ENCODE results near the gene DOCK3.
"Not testable (repeated sequence)": the region's sequence is repeated elsewhere in the genome, so short reads cannot be mapped to it uniquely, and the experiment has no call there.

The DOCK3 gene

GRCh38 chr3:51362476-51362875 is 687.7 kb downstream of the DOCK3 start:
- H3K36me3 ChIP-seq (ENCODE audit: insufficient read depth, low read length): peaks cover 26% of the 10 kb centered on the region; the same call in 1 of the 2 replicates
- H3K27ac ChIP-seq (ENCODE audit: low read depth, low read length): no peak overlapping the region
- no peaks in the 10 kb centered on the region for H3K27me3 ChIP-seq (ENCODE audit: insufficient read depth, low read length)
- H3K4me1 ChIP-seq (ENCODE audit: insufficient read depth, low read length): no peaks in the 10 kb centered on the region
- H3K9ac ChIP-seq (ENCODE audit: low read depth, low read length): no peak overlapping the region
- H3K4me3 ChIP-seq (ENCODE audit: low read length): no peak overlapping the region
- WGBS: 92% methylated on average over 9 of the region's 9 CpGs
- no peaks in the 10 kb centered on the region for H3K9me3 ChIP-seq (ENCODE audit: insufficient read depth, low read depth, low read length)

GRCh38 chr3:51368276-51368675 is 693.5 kb downstream of the DOCK3 start:
- not testable (repeated sequence) for H3K4me3 ChIP-seq (ENCODE audit: low read length); H3K27ac ChIP-seq (ENCODE audit: low read depth, low read length); H3K9me3 ChIP-seq (ENCODE audit: insufficient read depth, low read depth, low read length); H3K4me1 ChIP-seq (ENCODE audit: insufficient read depth, low read length); H3K9ac ChIP-seq (ENCODE audit: low read depth, low read length); H3K27me3 ChIP-seq (ENCODE audit: insufficient read depth, low read length); H3K36me3 ChIP-seq (ENCODE audit: insufficient read depth, low read length)
- 95% methylated on average over 8 of the region's 8 CpGs for WGBS

DNA sequence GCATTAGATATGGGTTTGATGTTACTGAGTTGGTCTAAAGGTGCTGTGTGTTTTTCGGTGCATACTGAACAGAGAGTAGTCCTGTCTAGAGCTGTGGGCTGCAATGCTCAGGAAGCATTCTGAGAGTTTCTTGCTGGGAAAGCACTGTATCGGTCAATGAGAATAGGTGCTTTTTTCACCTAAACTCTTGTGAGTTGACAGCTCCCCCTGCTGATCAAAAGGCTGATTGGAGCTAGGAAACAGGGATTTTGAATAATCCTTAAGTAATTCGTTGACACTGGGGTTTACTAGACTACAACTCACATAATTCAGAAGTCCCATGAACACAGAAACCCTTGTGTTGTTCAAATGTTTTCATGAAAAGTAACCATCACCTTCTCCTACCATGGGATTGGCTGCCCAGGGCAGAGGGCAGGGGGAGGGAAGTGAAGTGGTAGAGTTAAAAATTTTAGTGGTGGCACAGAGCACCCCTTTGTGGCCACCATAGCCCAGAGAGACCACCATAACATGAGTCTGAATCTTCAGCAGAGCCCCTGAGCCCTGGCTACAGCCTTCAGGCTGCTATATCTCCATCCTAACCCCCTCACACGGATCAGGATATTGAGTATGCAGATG is 697.3 kb downstream of the DOCK3 start:
- no peak overlapping the region for H3K9ac ChIP-seq (ENCODE audit: low read depth, low read length)
- H3K9me3 ChIP-seq (ENCODE audit: insufficient read depth, low read depth, low read length): peaks cover 7% of the 10 kb centered on the region
- H3K36me3 ChIP-seq (ENCODE audit: insufficient read depth, low read length): peaks cover 16% of the 10 kb centered on the region; the same call in 1 of the 2 replicates
- H3K27me3 ChIP-seq (ENCODE audit: insufficient read depth, low read length): no peaks in the 10 kb centered on the region
- no peaks in the 10 kb centered on the region for H3K4me1 ChIP-seq (ENCODE audit: insufficient read depth, low read length)
- 60% methylated on average over 4 of the region's 4 CpGs for WGBS
- no peak overlapping the region for H3K27ac ChIP-seq (ENCODE audit: low read depth, low read length)
- no peak overlapping the region for H3K4me3 ChIP-seq (ENCODE audit: low read length)

DNA sequence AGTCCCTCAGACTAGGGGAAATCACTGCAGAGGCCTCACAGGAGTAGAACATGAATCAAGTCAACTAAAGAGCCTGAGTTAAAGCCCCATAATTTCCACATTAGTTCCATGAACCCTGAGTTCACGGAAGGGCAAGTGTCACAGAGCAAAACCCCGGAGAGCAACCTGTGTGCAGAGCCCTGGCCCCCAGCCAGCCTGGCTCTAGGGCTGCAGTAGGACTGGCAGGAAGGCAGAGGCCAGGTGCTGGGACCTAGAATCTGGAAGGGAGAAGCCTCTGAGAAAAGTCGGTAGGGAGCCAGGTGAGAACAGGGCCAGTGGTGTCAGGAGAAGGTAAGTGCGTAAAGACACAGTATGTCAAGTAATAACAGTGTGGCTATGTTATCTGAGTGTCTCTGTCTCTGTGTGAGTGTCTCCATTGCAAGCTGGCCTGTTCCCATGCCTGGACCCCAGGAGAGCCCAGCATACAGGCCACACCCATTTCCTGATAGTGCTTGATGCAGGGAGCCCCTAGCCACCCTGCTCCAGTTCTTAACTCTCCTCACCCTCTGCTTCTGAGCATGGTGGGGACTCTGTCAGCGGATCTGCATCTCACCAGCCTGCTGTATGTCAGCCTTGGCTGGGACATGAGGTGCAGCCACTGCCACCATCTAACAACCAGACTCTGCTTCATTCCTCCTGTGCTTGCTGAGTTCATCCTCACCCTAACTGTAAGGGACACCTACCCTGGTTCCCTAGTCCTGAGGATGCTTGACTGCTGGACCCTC is 699.1 kb downstream of the DOCK3 start:
- Histone ChIP-seq H3K27me3 (ENCODE audit: insufficient read depth, low read length) (no peaks in the 10 kb centered on the region), H3K4me3 (ENCODE audit: low read length) (no peak overlapping the region), H3K9me3 (ENCODE audit: insufficient read depth, low read depth, low read length) (no peaks in the 10 kb centered on the region), H3K9ac (ENCODE audit: low read depth, low read length) (no peak overlapping the region), H3K27ac (ENCODE audit: low read depth, low read length) (no peak overlapping the region), H3K4me1 (ENCODE audit: insufficient read depth, low read length) (no peaks in the 10 kb centered on the region), H3K36me3 (ENCODE audit: insufficient read depth, low read length) (0 out of 2 replicates have a peak, but pooled peaks cover 7% of the 10 kb centered on the region)
- WGBS: 93% methylated on average over 5 of the region's 5 CpGs

GRCh38 chr3:51374456-51374855 is 699.7 kb downstream of the DOCK3 start:
- no peak overlapping the region for H3K27ac ChIP-seq (ENCODE audit: low read depth, low read length)
- H3K27me3 ChIP-seq (ENCODE audit: insufficient read depth, low read length): no peaks in the 10 kb centered on the region
- H3K9ac ChIP-seq (ENCODE audit: low read depth, low read length): no peak overlapping the region
- no peaks in the 10 kb centered on the region for H3K4me1 ChIP-seq (ENCODE audit: insufficient read depth, low read length)
- 95% methylated on average over 11 of the region's 11 CpGs for WGBS
- no peaks in the 10 kb centered on the region for H3K9me3 ChIP-seq (ENCODE audit: insufficient read depth, low read depth, low read length)
- no peak overlapping the region for H3K4me3 ChIP-seq (ENCODE audit: low read length)
- H3K36me3 ChIP-seq (ENCODE audit: insufficient read depth, low read length): 0 out of 2 replicates have a peak, but pooled peaks cover 7% of the 10 kb centered on the region

DNA sequence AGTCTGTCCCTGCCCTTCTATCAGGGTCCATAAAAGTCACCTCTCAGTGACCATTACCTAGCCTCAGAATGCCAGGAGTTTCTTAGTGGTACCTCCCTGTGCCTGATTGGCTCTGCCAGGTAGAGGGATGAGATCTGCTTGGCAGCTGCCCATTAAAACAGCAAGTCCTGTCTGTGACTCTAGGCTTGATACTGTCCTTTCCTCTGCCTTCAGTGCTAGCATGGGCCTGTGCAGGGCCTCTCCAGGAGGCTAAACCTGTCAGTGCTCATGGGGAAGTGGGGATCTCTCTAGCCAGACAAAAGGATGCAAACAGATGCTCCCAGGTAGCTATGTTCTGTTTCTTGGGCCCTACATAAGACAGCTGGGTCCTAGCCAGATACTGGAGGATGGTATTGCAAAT is 700.4 kb downstream of the DOCK3 start:
- Histone ChIP-seq H3K4me3 (ENCODE audit: low read length) (no peak overlapping the region), H3K27ac (ENCODE audit: low read depth, low read length) (no peak overlapping the region), H3K27me3 (ENCODE audit: insufficient read depth, low read length) (no peaks in the 10 kb centered on the region)

DNA sequence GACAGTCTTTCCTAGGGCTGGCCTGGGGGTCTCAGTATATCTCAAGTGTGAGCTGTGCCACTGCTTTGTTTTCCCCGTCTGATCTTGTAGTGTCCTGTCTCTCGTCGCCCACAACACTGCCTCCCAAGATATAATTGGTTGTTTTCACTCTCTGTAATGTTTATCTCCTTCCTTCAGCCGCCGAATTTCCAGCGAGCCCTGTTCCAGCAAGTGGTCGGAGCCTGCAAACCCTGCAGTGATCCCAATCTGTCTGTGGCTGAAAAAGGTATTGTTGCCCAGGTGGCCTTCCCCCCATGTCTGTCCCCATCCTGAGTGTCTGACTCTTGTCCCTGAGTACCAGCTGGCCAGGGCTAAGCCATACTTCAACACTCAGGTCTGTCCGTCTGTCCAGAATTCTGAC is 700.8 kb downstream of the DOCK3 start:
- Histone ChIP-seq H3K27ac (ENCODE audit: low read depth, low read length) (no peak overlapping the region), H3K36me3 (ENCODE audit: insufficient read depth, low read length) (0 out of 2 replicates have a peak, but pooled peaks cover 7% of the 10 kb centered on the region)
- WGBS: 95% methylated on average over 8 of the region's 8 CpGs

More for the DNA sequence above, 700.4 kb downstream of the DOCK3 start:
- Histone ChIP-seq H3K9ac (ENCODE audit: low read depth, low read length) (no peak overlapping the region), H3K9me3 (ENCODE audit: insufficient read depth, low read depth, low read length) (no peaks in the 10 kb centered on the region), H3K36me3 (ENCODE audit: insufficient read depth, low read length) (0 out of 2 replicates have a peak, but pooled peaks cover 7% of the 10 kb centered on the region), H3K4me1 (ENCODE audit: insufficient read depth, low read length) (no peaks in the 10 kb centered on the region)

GRCh38 chr3:51378065-51378464 is 703.3 kb downstream of the DOCK3 start:
- Histone ChIP-seq H3K4me1 (ENCODE audit: insufficient read depth, low read length) (peaks cover 2% of the 10 kb centered on the region), H3K9ac (ENCODE audit: low read depth, low read length) (no peak overlapping the region), H3K27me3 (ENCODE audit: insufficient read depth, low read length) (no peaks in the 10 kb centered on the region), H3K36me3 (ENCODE audit: insufficient read depth, low read length) (0 out of 2 replicates have a peak, but pooled peaks cover 7% of the 10 kb centered on the region), H3K27ac (ENCODE audit: low read depth, low read length) (no peak overlapping the region), H3K4me3 (ENCODE audit: low read length) (no peak overlapping the region), H3K9me3 (ENCODE audit: insufficient read depth, low read depth, low read length) (no peaks in the 10 kb centered on the region)
- WGBS: 94% methylated on average over 5 of the region's 5 CpGs

More for the DNA sequence above, 700.8 kb downstream of the DOCK3 start:
- no peaks in the 10 kb centered on the region for H3K27me3 ChIP-seq (ENCODE audit: insufficient read depth, low read length)
- H3K4me1 ChIP-seq (ENCODE audit: insufficient read depth, low read length): no peaks in the 10 kb centered on the region
- H3K9me3 ChIP-seq (ENCODE audit: insufficient read depth, low read depth, low read length): no peaks in the 10 kb centered on the region
- no peak overlapping the region for H3K9ac ChIP-seq (ENCODE audit: low read depth, low read length)
- no peak overlapping the region for H3K4me3 ChIP-seq (ENCODE audit: low read length)

GRCh38 chr3:51378726-51379125 is 704.0 kb downstream of the DOCK3 start:
- Histone ChIP-seq H3K4me1 (ENCODE audit: insufficient read depth, low read length) (peaks cover 8% of the 10 kb centered on the region), H3K9ac (ENCODE audit: low read depth, low read length) (no peak overlapping the region), H3K9me3 (ENCODE audit: insufficient read depth, low read depth, low read length) (no peaks in the 10 kb centered on the region), H3K27ac (ENCODE audit: low read depth, low read length) (no peak overlapping the region), H3K4me3 (ENCODE audit: low read length) (no peak overlapping the region), H3K36me3 (ENCODE audit: insufficient read depth, low read length) (0 out of 2 replicates have a peak, but pooled peaks cover 7% of the 10 kb centered on the region), H3K27me3 (ENCODE audit: insufficient read depth, low read length) (no peaks in the 10 kb centered on the region)
- 83% methylated on average over 2 of the region's 2 CpGs for WGBS

DNA sequence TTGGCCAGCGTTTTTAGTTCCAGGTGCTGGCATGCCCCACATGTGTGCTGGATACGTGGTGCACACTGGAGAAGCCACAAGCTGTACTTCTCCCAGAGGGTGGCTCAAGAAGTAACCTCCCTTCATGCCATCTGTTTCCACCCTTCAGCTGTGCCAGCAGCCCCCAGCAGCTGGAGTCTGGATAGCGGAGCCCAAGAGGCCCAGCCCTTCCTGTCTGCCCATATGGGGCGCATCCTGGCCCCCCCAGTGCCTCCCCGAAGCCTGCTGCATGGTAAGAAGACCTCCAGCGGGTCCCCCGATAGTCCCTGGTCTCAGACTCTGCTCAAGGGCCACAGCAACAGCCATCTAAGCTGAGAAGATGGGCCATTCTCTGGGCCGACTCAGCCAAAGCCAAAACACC is 704.6 kb downstream of the DOCK3 start:
- H3K9ac ChIP-seq (ENCODE audit: low read depth, low read length): no peak overlapping the region
- H3K9me3 ChIP-seq (ENCODE audit: insufficient read depth, low read depth, low read length): no peaks in the 10 kb centered on the region
- peaks cover 11% of the 10 kb centered on the region for H3K4me1 ChIP-seq (ENCODE audit: insufficient read depth, low read length)
- no peak overlapping the region for H3K27ac ChIP-seq (ENCODE audit: low read depth, low read length)
- 89% methylated on average over 8 of the region's 8 CpGs for WGBS
- no peaks in the 10 kb centered on the region for H3K27me3 ChIP-seq (ENCODE audit: insufficient read depth, low read length)
- 0 out of 2 replicates have a peak, but pooled peaks cover 7% of the 10 kb centered on the region for H3K36me3 ChIP-seq (ENCODE audit: insufficient read depth, low read length)
- H3K4me3 ChIP-seq (ENCODE audit: low read length): no peak overlapping the region

DNA sequence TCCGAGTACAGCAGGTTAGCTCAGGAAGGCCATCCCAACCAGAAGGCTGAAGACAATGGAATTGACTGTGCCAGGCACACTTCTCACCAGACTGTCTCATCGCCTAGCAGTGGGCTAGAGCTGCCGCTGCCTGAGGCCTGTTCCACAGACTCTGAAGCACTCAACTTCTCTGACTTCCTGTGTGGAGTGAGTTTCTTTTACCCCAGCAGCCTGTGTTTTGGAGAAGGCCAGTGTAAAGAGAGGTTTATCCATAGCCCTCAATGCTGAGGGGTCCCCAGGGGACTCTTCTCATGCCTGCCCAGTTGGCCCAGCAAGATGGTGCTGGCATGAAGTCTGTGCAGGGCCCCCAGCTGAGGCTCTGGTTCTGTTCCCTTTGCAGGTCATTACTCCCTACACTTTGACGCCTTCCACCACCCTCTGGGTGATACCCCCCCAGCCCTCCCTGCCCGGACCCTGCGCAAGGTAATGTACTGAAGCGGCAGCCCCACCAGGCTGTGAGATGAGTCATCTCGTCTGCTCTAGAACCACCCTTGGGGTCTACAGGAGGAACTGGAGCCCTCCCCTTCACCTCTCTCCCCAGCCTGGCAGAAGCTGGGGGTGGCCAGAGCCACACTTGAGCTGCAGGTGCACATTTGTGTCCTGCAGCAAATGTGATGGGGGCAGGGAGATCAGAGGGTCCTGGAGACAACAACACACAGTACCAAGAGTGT is 705.2 kb downstream of the DOCK3 start:
- H3K4me3 ChIP-seq (ENCODE audit: low read length): no peak overlapping the region
- 0 out of 2 replicates have a peak, but pooled peaks cover 2% of the 10 kb centered on the region for H3K36me3 ChIP-seq (ENCODE audit: insufficient read depth, low read length)
- H3K9ac ChIP-seq (ENCODE audit: low read depth, low read length): no peak overlapping the region
- H3K27me3 ChIP-seq (ENCODE audit: insufficient read depth, low read length): no peaks in the 10 kb centered on the region
- WGBS: 91% methylated on average over 8 of the region's 8 CpGs
- no peaks in the 10 kb centered on the region for H3K9me3 ChIP-seq (ENCODE audit: insufficient read depth, low read depth, low read length)
- no peak overlapping the region for H3K27ac ChIP-seq (ENCODE audit: low read depth, low read length)
- peaks cover 11% of the 10 kb centered on the region for H3K4me1 ChIP-seq (ENCODE audit: insufficient read depth, low read length)

Measured in HUES64 (cell line).